GM12878 (cell line): Measurements from ENCODE around the gene GRIK3. TPM values are rescaled to one million over a fixed set of nuclear protein-coding genes. Genes with fewer than 3 reads are reported as not detected.

Source experiments
- ATAC-seq: fragments of 200-7000 bp; cut with Tn5 transposase; 3 replicates; pipeline ENCODE4 v1.9.1; 2020; ENCODE audit warnings: mild to moderate bottlenecking, moderate library complexity
- BruUV-seq: library from RNA; stranded (reverse); fragments of 400-500 nt; replicated peaks from 2 replicates; lab custom pipeline; 2021; lab: Mats Ljungman, UMichigan
- CTCF ChIA-PET: fragments of 300-600 bp; sonication (Branson Sonifier 250); formaldehyde crosslinking; extraction: SDS; loops from one replicate; lab custom pipeline; 2021; ENCODE audit warnings: inconsistent platforms; lab: Yijun Ruan, JAX
- POLR2A ChIA-PET: fragments of 350-600 bp; formaldehyde crosslinking; extraction: SDS; loops from one replicate; lab custom pipeline; 2021; ENCODE audit warnings: inconsistent platforms; lab: Charles Lee
- RAD21 ChIA-PET: fragments of 300-600 bp; sonication (Branson Sonifier 250); formaldehyde crosslinking; loops from one replicate; lab custom pipeline; 2023; ENCODE audit warnings: antibody characterized with exemption; ENCODE audit not compliant: unreplicated experiment; lab: Charles Lee
- SMC1A ChIA-PET: fragments of 300-600 bp; sonication (Branson Sonifier 250); formaldehyde crosslinking; loops from one replicate; lab custom pipeline; 2023; ENCODE audit not compliant: unreplicated experiment, uncharacterized antibody; lab: Charles Lee
- DNase-seq: peaks from one replicate; pipeline ENCODE4 v3.0.0-alpha.2; 2011; ENCODE audit warnings: low read depth, low spot score
- FAIRE-seq: peaks from 3 replicates; lab custom pipeline; 2011; peaks lifted over from hg19 to GRCh38; lab: Jason Lieb, UNC
- H2AFZ ChIP-seq: 2 replicates; pipeline ENCODE4 v1.6.0; 2011; ENCODE audit warnings: low read depth, low read length, control low read depth; ENCODE audit not compliant: control insufficient read depth
- H3K27ac ChIP-seq: 2 replicates; pipeline ENCODE4 v1.5.1; 2011; ENCODE audit warnings: control low read depth; ENCODE audit not compliant: control insufficient read depth, insufficient read depth
- H3K27me3 ChIP-seq, 2 experiments: replicated peaks in 1 of 2; 2 replicates each; pipeline versions ENCODE4 v1.6.0 to v1.6.1; 2011; ENCODE audit warnings: low read length in 1 of 2; ENCODE audit not compliant: control insufficient read depth in 2 of 2, insufficient read depth in 2 of 2
- H3K36me3 ChIP-seq, 2 experiments: 2 replicates each; pipeline ENCODE4 v1.5.1; 2011; ENCODE audit warnings: low read length in 1 of 2; ENCODE audit not compliant: control insufficient read depth in 2 of 2, insufficient read depth in 2 of 2
- H3K4me1 ChIP-seq: 2 replicates; pipeline ENCODE4 v1.6.1; 2011; ENCODE audit warnings: mild to moderate bottlenecking, low read length, moderate library complexity, mixed read lengths; ENCODE audit not compliant: control insufficient read depth, insufficient read depth
- H3K4me2 ChIP-seq: 2 replicates; pipeline ENCODE4 v1.6.0; 2011; ENCODE audit warnings: control low read depth; ENCODE audit not compliant: control insufficient read depth, insufficient read depth
- H3K4me3 ChIP-seq: fragments of 200-600 bp; sonication (generic); 2 replicates; pipeline ENCODE4 v1.5.1; 2016
- H3K79me2 ChIP-seq: 2 replicates; pipeline ENCODE4 v1.6.0; 2011; ENCODE audit warnings: low read length; ENCODE audit not compliant: control insufficient read depth, insufficient read depth
- H3K9ac ChIP-seq: 2 replicates; pipeline ENCODE4 v1.8.0; 2011; ENCODE audit warnings: low read length, control low read depth, mixed read lengths; ENCODE audit not compliant: control insufficient read depth, insufficient read depth
- H3K9me3 ChIP-seq: replicated peaks from 3 replicates; pipeline ENCODE4 v1.5.1; 2011; ENCODE audit warnings: mild to moderate bottlenecking, low read length; ENCODE audit not compliant: control insufficient read depth, insufficient read depth
- H4K20me1 ChIP-seq: 2 replicates; pipeline ENCODE4 v1.6.0; 2011; ENCODE audit not compliant: control insufficient read depth, insufficient read depth
- BMI1 ChIP-seq: fragments of 450-650 bp; IDR thresholded peaks from 2 replicates; pipeline ENCODE4 v1.6.1; 2016; ENCODE audit warnings: mild to moderate bottlenecking, moderate library complexity, borderline replicate concordance
- CBX5 ChIP-seq: sonication (generic); IDR thresholded peaks from 2 replicates; pipeline ENCODE4 v1.6.1; 2016; ENCODE audit warnings: low read depth, moderate library complexity, mild to moderate bottlenecking, inconsistent platforms
- CREB1 ChIP-seq: IDR thresholded peaks from 2 replicates; pipeline ENCODE4 v1.6.1; 2012; ENCODE audit warnings: low read depth, mild to moderate bottlenecking, inconsistent platforms
- DPF2 ChIP-seq: fragments of 450-650 bp; IDR thresholded peaks from 2 replicates; pipeline ENCODE4 v1.6.1; 2017; ENCODE audit warnings: mild to moderate bottlenecking
- E2F8 ChIP-seq: fragments of 450-650 bp; IDR thresholded peaks from 2 replicates; pipeline ENCODE4 v1.6.1; 2018; ENCODE audit warnings: mild to moderate bottlenecking, low read depth, moderate library complexity; ENCODE audit not compliant: partially characterized antibody
- EED ChIP-seq: sonication (generic); IDR thresholded peaks from 2 replicates; pipeline ENCODE4 v1.6.1; 2016; ENCODE audit warnings: antibody characterized with exemption, low read depth
- GABPA ChIP-seq: IDR thresholded peaks from 2 replicates; pipeline ENCODE4 v1.6.1; 2014; ENCODE audit warnings: antibody characterized with exemption, low read depth, mild to moderate bottlenecking, inconsistent platforms
- POLR2AphosphoS5 ChIP-seq: IDR thresholded peaks from 2 replicates; pipeline ENCODE4 v1.6.1; 2011; ENCODE audit warnings: mild to moderate bottlenecking, low read length, inconsistent platforms
- SPI1 ChIP-seq: IDR thresholded peaks from 2 replicates; pipeline ENCODE4 v1.6.1; 2011; ENCODE audit warnings: low read depth, mild to moderate bottlenecking, low read length, moderate library complexity, borderline replicate concordance; ENCODE audit not compliant: insufficient read depth
- YY1 ChIP-seq: IDR thresholded peaks from 2 replicates; pipeline ENCODE4 v1.6.1; 2011; ENCODE audit warnings: low read depth, mild to moderate bottlenecking, low read length
- ZNF217 ChIP-seq: fragments of 450-650 bp; IDR thresholded peaks from 2 replicates; pipeline ENCODE4 v1.6.1; 2017; ENCODE audit warnings: antibody characterized with exemption, mild to moderate bottlenecking
- ZSCAN29 ChIP-seq: fragments of 450-650 bp; IDR thresholded peaks from 2 replicates; pipeline ENCODE4 v1.6.1; 2017; ENCODE audit warnings: mild to moderate bottlenecking, moderate library complexity
- WGBS: methylation state at CpG from one replicate; pipeline ENCODE4 v1.1.6; 2016; ENCODE audit warnings: low lambda C conversion rate; ENCODE audit not compliant: insufficient replicate concordance, insufficient coverage; ENCODE audit errors: missing lambda C conversion rate; 5-methylcytosine and 5-hydroxymethylcytosine counted together
- in situ Hi-C: fragments of 300-500 bp; cut with MboI; formaldehyde crosslinking; loops from 9 replicates; pipeline ENCODE4 v1.14.3; 2018; ENCODE audit warnings: mixed read lengths
- intact Hi-C: fragments of 100-400 bp; cut with micrococcal nuclease; formaldehyde crosslinking; loops from one replicate; pipeline ENCODE4 v1.14.2; 2022; ENCODE audit not compliant: unreplicated experiment
- polyA plus RNA-seq, 11 experiments: library from polyadenylated mRNA; depleted of rRNA in 4 of 11; unstranded in 6 of 11; stranded (reverse) in 5 of 11; fragments of >200 nt; fragmentation: Nextera tagmentation in 4 of 11; fragmentation: Illumina TruSeq in 1 of 11; extraction: Ambion mirVana in 4 of 11; extraction: Trizol in 1 of 11; gene quantifications; 1 replicate in 1 of 11; 2 replicates in 10 of 11; pipeline versions ENCODE4 v1.2.1 to v1.2.3, GENCODE V29; 2011 to 2016; ENCODE audit warnings: inconsistent platforms in 2 of 11, missing spikeins in 2 of 11, low read depth in 1 of 11
- total RNA-seq, 4 experiments: library from RNA; depleted of rRNA in 3 of 4; stranded (reverse); fragments of >200 nt in 3 of 4; fragmentation: Illumina TruSeq in 1 of 4; extraction: Trizol in 1 of 4; gene quantifications; 2 replicates each; pipeline versions ENCODE4 v1.2.1 to v1.2.3, GENCODE V29; 2013 to 2021

GRIK3 gene
- total and polyA plus RNA-seq, 10 of the 15 experiments (the other 5 are each of a cell fraction or from before 2014, with no cell fraction given) = not detected

- RAD21 ChIA-PET = no interaction called here
- Histone ChIP-seq H3K27ac (no peak overlapping the region), H3K9me3 (no peaks in the 10 kb centered on the region; the same call in 2 of the 3 replicates), H3K36me3 (no peaks in the 10 kb centered on the region), H3K4me2 (no peak overlapping the region), H2AFZ (no peak overlapping the region), H3K79me2 (no peaks in the 10 kb centered on the region), H3K4me3 (no peak overlapping the region), H3K27me3 (peaks cover 5 to 20% of the 10 kb centered on the region in 2 experiments; a peak in 3 of 4 replicates), H3K9ac (no peak overlapping the region), H3K4me1 (no peaks in the 10 kb centered on the region), H4K20me1 (no peaks in the 10 kb centered on the region)
- intact Hi-C loops = no loop called here
- FAIRE-seq (no peak), DNase-seq (no peak), ATAC-seq (no peak)
- WGBS = 17% methylated on average over 48 of the region's 60 CpGs
- no peak for TF ChIP-seq POLR2AphosphoS5
- TF ChIP-seq ZNF217 = no peak
- no peak for TF ChIP-seq YY1
- TF ChIP-seq EED = no peak
- no peak for TF ChIP-seq SPI1
- BruUV-seq = no TSS peak
- SMC1A ChIA-PET = no interaction called here
- POLR2A ChIA-PET = no interaction called here
- in situ Hi-C loops = no loop called here
- CTCF ChIA-PET = no interaction called here
Measured at GRCh38 chr1:37032660-37033354, 1.5 kb downstream of the GRIK3 start.

DNA sequence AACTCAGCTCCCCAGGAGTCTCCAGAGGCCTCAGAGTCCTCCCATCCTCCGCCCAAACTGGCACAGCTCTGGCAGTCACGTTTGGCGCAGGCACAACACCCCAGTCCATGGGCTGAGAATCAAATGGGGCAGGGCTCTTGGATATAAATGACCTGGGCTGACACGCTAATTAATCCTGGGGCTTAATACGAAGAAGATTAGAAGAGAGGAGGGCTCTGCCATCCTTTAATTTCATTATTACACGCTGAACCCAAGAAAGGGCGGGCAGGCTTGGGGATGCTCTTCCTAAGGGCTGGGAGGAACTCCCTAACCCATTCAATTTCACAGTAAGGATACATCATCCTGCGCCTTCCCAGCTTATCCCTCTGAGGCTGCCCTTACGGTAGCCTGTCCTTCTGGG is 2.4 kb downstream of the GRIK3 start:
- no peak overlapping the region for H3K4me2 ChIP-seq
- in situ Hi-C loops = no loop called here
- H2AFZ ChIP-seq = no peak overlapping the region
- DNase-seq = no peak
- ChIA-PET CTCF (no interaction called here), SMC1A (no interaction called here), POLR2A (no interaction called here), RAD21 (no interaction called here)
- no peak for FAIRE-seq
- H3K27me3 ChIP-seq = peaks cover 5 to 16% of the 10 kb centered on the region in 2 experiments; a peak in 3 of 4 replicates
- intact Hi-C loops = no loop called here
- H3K79me2 ChIP-seq = no peaks in the 10 kb centered on the region
- no peaks in the 10 kb centered on the region for H3K4me1 ChIP-seq
- no peak overlapping the region for H3K9ac ChIP-seq
- no peaks in the 10 kb centered on the region for H3K36me3 ChIP-seq
- 22% methylated on average over 9 of the region's 9 CpGs for WGBS
- no peak overlapping the region for H3K27ac ChIP-seq
- ATAC-seq = no peak
- H3K9me3 ChIP-seq = no peaks in the 10 kb centered on the region; the same call in 2 of the 3 replicates
- BruUV-seq = no TSS peak
- H4K20me1 ChIP-seq = no peaks in the 10 kb centered on the region
- no peak overlapping the region for H3K4me3 ChIP-seq
- TF ChIP-seq DPF2 (no peak), CBX5 (no peak), BMI1 (no peak), CREB1 (no peak), E2F8 (no peak), ZSCAN29 (no peak), YY1 (no peak), GABPA (no peak)
